ENCODE results near the gene CAPSL. TPM values are rescaled to one million over a fixed set of nuclear protein-coding genes. Genes with fewer than 3 reads are reported as not detected.

Gene CAPSL
- total RNA-seq, 1 experiment from 2014 or later = not detected

DNA sequence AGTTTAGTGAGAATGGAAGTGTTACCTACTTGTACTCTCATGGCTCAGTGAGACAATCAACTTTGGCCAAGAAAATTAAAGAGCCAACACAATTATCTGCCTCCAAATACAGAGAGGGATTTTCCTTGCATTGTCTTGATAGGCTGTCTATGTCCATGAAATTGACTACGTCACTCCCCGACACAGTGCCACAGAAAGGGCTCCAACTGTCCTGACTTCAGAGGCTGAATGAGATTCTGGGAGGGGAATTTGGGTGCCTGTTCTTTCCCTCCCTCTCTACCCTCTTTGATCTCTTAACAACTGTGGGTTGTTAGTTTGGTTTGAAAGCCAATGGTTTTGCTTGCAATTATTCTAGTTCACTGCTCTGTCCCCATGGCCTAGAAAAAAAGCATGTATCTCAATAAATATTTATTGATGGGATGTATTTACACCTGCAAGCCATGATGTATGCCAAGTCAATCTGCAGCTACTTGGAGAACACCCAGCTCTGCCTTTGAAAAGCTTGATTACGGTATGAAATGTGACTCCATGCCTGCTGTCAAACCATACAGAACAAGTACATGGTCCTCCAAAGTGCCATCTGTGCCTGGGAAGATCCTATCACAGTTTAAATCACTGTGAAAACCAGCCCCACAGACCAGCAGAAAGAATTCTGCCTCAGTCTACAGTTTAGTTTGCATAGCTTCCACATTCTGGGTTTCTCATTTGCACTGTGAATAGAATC is 37.3 kb downstream of the CAPSL start:
- POLR2A ChIA-PET (ENCODE audit: unreplicated experiment) = no interaction called here
- Histone ChIP-seq H3F3A (ENCODE audit: insufficient read depth, low read depth) (no peaks in the 10 kb centered on the region), H3K4me2 (no peak overlapping the region), H2AFZ (no peak overlapping the region), H3K27ac (no peak overlapping the region), H3K9me2 (ENCODE audit: insufficient read depth) (no peaks in the 10 kb centered on the region), H3K27me3 (ENCODE audit: insufficient read depth, low read depth) (no peaks in the 10 kb centered on the region), H3K36me3 (ENCODE audit: low read depth) (no peaks in the 10 kb centered on the region), H3K79me2 (ENCODE audit: low read depth) (no peaks in the 10 kb centered on the region), H3K4me1 (replicated peaks; ENCODE audit: insufficient read depth) (no peaks in the 10 kb centered on the region), H3K9me3 (ENCODE audit: insufficient read depth, low read depth) (no peaks in the 10 kb centered on the region), H4K20me1 (ENCODE audit: insufficient read depth) (no peaks in the 10 kb centered on the region), H3K4me3 (no peak overlapping the region)
- intact Hi-C loops (cut with micrococcal nuclease; ENCODE audit: unreplicated experiment) = no loop called here
- no TSS peak for BruUV-seq (replicated peaks)
- DNase-seq = no peak
- TF ChIP-seq, protein P1, sequence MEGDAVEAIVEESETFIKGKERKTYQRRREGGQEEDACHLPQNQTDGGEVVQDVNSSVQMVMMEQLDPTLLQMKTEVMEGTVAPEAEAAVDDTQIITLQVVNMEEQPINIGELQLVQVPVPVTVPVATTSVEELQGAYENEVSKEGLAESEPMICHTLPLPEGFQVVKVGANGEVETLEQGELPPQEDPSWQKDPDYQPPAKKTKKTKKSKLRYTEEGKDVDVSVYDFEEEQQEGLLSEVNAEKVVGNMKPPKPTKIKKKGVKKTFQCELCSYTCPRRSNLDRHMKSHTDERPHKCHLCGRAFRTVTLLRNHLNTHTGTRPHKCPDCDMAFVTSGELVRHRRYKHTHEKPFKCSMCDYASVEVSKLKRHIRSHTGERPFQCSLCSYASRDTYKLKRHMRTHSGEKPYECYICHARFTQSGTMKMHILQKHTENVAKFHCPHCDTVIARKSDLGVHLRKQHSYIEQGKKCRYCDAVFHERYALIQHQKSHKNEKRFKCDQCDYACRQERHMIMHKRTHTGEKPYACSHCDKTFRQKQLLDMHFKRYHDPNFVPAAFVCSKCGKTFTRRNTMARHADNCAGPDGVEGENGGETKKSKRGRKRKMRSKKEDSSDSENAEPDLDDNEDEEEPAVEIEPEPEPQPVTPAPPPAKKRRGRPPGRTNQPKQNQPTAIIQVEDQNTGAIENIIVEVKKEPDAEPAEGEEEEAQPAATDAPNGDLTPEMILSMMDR (conservative IDR thresholded peaks at IDR 0.05) = no peak
- TF ChIP-seq EZH2 (IDR thresholded peaks at IDR 0.05; ENCODE audit: low read depth) = no peak
- CTCF ChIA-PET = no interaction called here

DNA sequence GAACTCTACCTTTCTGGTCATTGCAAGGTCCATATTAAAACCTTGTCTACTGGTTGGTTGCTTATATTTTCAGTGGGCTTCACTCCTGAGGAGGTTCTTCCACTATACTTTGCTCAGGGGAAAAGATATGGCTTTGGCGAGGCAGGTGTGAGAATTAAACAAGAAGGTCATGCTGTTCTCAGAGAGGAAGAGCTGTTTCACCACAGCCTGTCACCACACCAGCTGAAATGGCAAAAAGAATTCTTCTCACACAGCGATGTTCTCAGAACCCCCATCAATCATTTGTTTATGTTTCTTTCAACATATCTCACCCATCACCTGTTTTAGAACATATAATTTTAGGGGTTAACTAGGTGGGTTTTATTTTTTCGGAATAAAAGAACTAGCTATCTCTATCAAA is 38.6 kb downstream of the CAPSL start:
- no peak overlapping the region for H3K27ac ChIP-seq
- CTCF ChIA-PET = no interaction called here
- BruUV-seq (replicated peaks) = no TSS peak

DNA sequence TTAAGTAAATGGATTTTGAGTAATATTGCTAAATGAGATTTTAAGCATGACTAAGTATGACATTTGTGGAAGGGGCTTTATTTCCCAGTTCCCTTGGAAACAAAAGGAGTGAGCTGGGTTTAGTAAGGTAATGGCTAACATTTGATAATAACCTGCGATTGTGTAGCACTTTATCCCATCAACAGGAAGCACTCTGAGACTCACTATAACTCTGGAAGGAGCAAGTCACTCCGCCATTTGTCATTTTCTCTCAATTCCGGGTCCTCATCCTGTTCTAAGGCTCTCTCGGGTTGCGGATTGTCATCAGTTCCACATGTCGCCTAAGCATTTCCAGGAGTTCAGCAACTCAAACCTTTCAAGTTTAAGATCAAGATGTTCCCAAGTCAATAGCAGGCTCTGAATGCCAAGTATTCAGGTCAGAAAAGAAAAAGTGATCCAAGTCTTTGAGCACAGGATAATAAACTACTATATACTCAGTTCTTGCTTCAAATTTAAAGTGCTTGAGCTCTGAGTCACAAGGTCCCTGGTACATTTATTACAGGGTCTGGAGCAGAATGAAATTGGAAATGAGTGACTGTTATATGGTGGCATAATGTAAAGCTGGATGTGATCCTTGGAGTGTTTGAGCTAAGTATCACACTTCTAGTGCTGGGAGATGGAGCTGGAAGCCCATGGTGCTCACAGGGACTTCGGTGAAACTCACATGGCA is 39.3 kb downstream of the CAPSL start:
- Histone ChIP-seq H2AFZ (no peak overlapping the region), H3K4me3 (no peak overlapping the region), H3K27ac (no peak overlapping the region), H3K4me2 (no peak overlapping the region), H3K9me2 (ENCODE audit: insufficient read depth) (no peaks in the 10 kb centered on the region), H3K79me2 (ENCODE audit: low read depth) (no peaks in the 10 kb centered on the region), H4K20me1 (ENCODE audit: insufficient read depth) (no peaks in the 10 kb centered on the region), H3K36me3 (ENCODE audit: low read depth) (no peaks in the 10 kb centered on the region), H3K27me3 (ENCODE audit: insufficient read depth, low read depth) (no peaks in the 10 kb centered on the region), H3K4me1 (replicated peaks; ENCODE audit: insufficient read depth) (no peaks in the 10 kb centered on the region), H3K9me3 (ENCODE audit: insufficient read depth, low read depth) (no peaks in the 10 kb centered on the region), H3F3A (ENCODE audit: insufficient read depth, low read depth) (no peaks in the 10 kb centered on the region)
- POLR2A ChIA-PET (ENCODE audit: unreplicated experiment) = no interaction called here
- intact Hi-C loops (cut with micrococcal nuclease; ENCODE audit: unreplicated experiment) = no loop called here
- no peak for DNase-seq
- no peak for TF ChIP-seq EZH2 (IDR thresholded peaks at IDR 0.05; ENCODE audit: low read depth)
- TF ChIP-seq, protein P1 (conservative IDR thresholded peaks at IDR 0.05) = no peak
- CTCF ChIA-PET = no interaction called here
- BruUV-seq (replicated peaks) = no TSS peak

More for the DNA sequence above, 38.6 kb downstream of the CAPSL start:
- Histone ChIP-seq H3K4me3 (no peak overlapping the region), H3K4me2 (no peak overlapping the region), H3K9me3 (ENCODE audit: insufficient read depth, low read depth) (no peaks in the 10 kb centered on the region), H3F3A (ENCODE audit: insufficient read depth, low read depth) (no peaks in the 10 kb centered on the region), H2AFZ (no peak overlapping the region), H3K27me3 (ENCODE audit: insufficient read depth, low read depth) (no peaks in the 10 kb centered on the region), H3K36me3 (ENCODE audit: low read depth) (no peaks in the 10 kb centered on the region), H4K20me1 (ENCODE audit: insufficient read depth) (no peaks in the 10 kb centered on the region), H3K79me2 (ENCODE audit: low read depth) (no peaks in the 10 kb centered on the region), H3K9me2 (ENCODE audit: insufficient read depth) (no peaks in the 10 kb centered on the region), H3K4me1 (replicated peaks; ENCODE audit: insufficient read depth) (no peaks in the 10 kb centered on the region)
- TF ChIP-seq, protein P1 (conservative IDR thresholded peaks at IDR 0.05) = no peak
- TF ChIP-seq EZH2 (IDR thresholded peaks at IDR 0.05; ENCODE audit: low read depth) = no peak
- intact Hi-C loops (cut with micrococcal nuclease; ENCODE audit: unreplicated experiment) = no loop called here
- no peak for DNase-seq
- POLR2A ChIA-PET (ENCODE audit: unreplicated experiment) = no interaction called here

Measured in PC-9 (cell line).